GM23338 (cell line): ENCODE results near the gene CLSTN2. TPM values are rescaled to one million over a fixed set of nuclear protein-coding genes. Genes with fewer than 3 reads are reported as not detected.

Experiments used
- ATAC-seq: fragments of 200-7000 bp; cut with Tn5 transposase; 3 replicates; pipeline ENCODE4 v1.9.1; 2020
- DNase-seq: peaks from one replicate; pipeline ENCODE4 v3.0.0-alpha.2; 2015; ENCODE audit warnings: low spot score
- H2AFZ ChIP-seq: fragments of 200-600 bp; sonication (generic); 2 replicates; pipeline ENCODE4 v1.8.0; 2016; ENCODE audit warnings: antibody characterized with exemption, mild to moderate bottlenecking, moderate library complexity
- H3F3A ChIP-seq: fragments of 200-600 bp; sonication (generic); replicated peaks from 2 replicates; pipeline ENCODE4 v1.8.0; 2017; ENCODE audit warnings: antibody characterized with exemption, mixed run types, low read depth
- H3K27ac ChIP-seq: fragments of 200-600 bp; sonication (generic); 2 replicates; pipeline ENCODE4 v1.6.1; 2016; ENCODE audit warnings: low read depth
- H3K27me3 ChIP-seq: fragments of 200-600 bp; sonication (generic); 2 replicates; pipeline ENCODE4 v1.8.0; 2016; ENCODE audit warnings: mild to moderate bottlenecking, mixed run types, moderate library complexity; ENCODE audit not compliant: insufficient read depth
- H3K36me3 ChIP-seq: fragments of 200-600 bp; sonication (generic); 2 replicates; pipeline ENCODE4 v1.8.0; 2016; ENCODE audit warnings: mild to moderate bottlenecking; ENCODE audit not compliant: insufficient read depth
- H3K4me1 ChIP-seq: fragments of 200-600 bp; sonication (generic); 2 replicates; pipeline ENCODE4 v1.8.0; 2016; ENCODE audit warnings: mild to moderate bottlenecking, moderate library complexity; ENCODE audit not compliant: insufficient read depth
- H3K4me2 ChIP-seq: fragments of 200-600 bp; sonication (generic); 2 replicates; pipeline ENCODE4 v1.7.1; 2017; ENCODE audit warnings: mixed run types
- H3K4me3 ChIP-seq: fragments of 200-600 bp; sonication (generic); 2 replicates; pipeline ENCODE4 v1.6.1; 2016; ENCODE audit warnings: mixed run types
- H3K79me2 ChIP-seq: fragments of 200-600 bp; sonication (generic); replicated peaks from 2 replicates; pipeline ENCODE4 v1.8.0; 2017; ENCODE audit warnings: mild to moderate bottlenecking; ENCODE audit not compliant: insufficient read depth
- H3K9me2 ChIP-seq: fragments of 200-600 bp; sonication (generic); 2 replicates; pipeline ENCODE4 v1.8.0; 2017; ENCODE audit not compliant: insufficient read depth
- H4K20me1 ChIP-seq: fragments of 200-600 bp; sonication (generic); replicated peaks from 2 replicates; pipeline ENCODE4 v1.8.0; 2017; ENCODE audit warnings: mild to moderate bottlenecking; ENCODE audit not compliant: insufficient read depth
- H3K27ac Mint-ChIP-seq: 2 replicates; pipeline ENCODE4 v1.8.0; 2020; ENCODE audit warnings: inconsistent platforms, mild to moderate bottlenecking, moderate library complexity, mixed read lengths
- H3K27me3 Mint-ChIP-seq: 3 replicates; pipeline ENCODE4 v1.8.0; 2022; ENCODE audit warnings: low read depth, mild to moderate bottlenecking, moderate library complexity, mixed read lengths, inconsistent platforms; ENCODE audit not compliant: insufficient read depth, poor library complexity
- H3K36me3 Mint-ChIP-seq: 3 replicates; pipeline ENCODE4 v1.8.0; 2021; ENCODE audit warnings: low read depth, mild to moderate bottlenecking, inconsistent platforms, moderate library complexity, mixed read lengths
- H3K4me1 Mint-ChIP-seq: 3 replicates; pipeline ENCODE4 v1.8.0; 2020; ENCODE audit warnings: mild to moderate bottlenecking, inconsistent platforms, mixed read lengths
- H3K4me3 Mint-ChIP-seq: 3 replicates; pipeline ENCODE4 v1.8.0; 2021; ENCODE audit warnings: moderate library complexity, mild to moderate bottlenecking, inconsistent platforms, mixed read lengths
- H3K9me3 Mint-ChIP-seq: 3 replicates; pipeline ENCODE4 v1.8.0; 2020; ENCODE audit warnings: moderate library complexity, mild to moderate bottlenecking, inconsistent platforms, mixed read lengths
- EZH2phosphoT487 ChIP-seq: fragments of 200-600 bp; sonication (generic); IDR thresholded peaks from one replicate; pipeline ENCODE4 v1.8.1; 2018; ENCODE audit warnings: antibody characterized with exemption; ENCODE audit not compliant: unreplicated experiment
- NANOG ChIP-seq: IDR thresholded peaks from 2 replicates; pipeline ENCODE4 v1.6.1; 2016; ENCODE audit warnings: antibody characterized with exemption, borderline replicate concordance
- POLR2AphosphoS5 ChIP-seq: IDR thresholded peaks from 2 replicates; pipeline ENCODE4 v1.6.1; 2016; ENCODE audit warnings: antibody characterized with exemption, low read depth
- STAT1 ChIP-seq: IDR thresholded peaks from one replicate; pipeline ENCODE4 v1.6.1; 2016; ENCODE audit warnings: antibody characterized with exemption; ENCODE audit not compliant: unreplicated experiment
- ZNF114 ChIP-seq: fragments of 250-450 bp; sonication (Bioruptor Pico); IDR thresholded peaks from 2 replicates; pipeline ENCODE4 v1.5.0; 2020; ENCODE audit warnings: mild to moderate bottlenecking, moderate library complexity
- polyA plus RNA-seq: library from polyadenylated mRNA; unstranded; fragments of >200 nt; fragmentation: Nextera tagmentation; extraction: Ambion mirVana; gene quantifications from 2 replicates; pipeline ENCODE4 v1.2.1, GENCODE V29; 2016
- total RNA-seq: library from RNA; depleted of rRNA; stranded (reverse); fragments of >200 nt; shearing (Covaris generic); gene quantifications from 2 replicates; pipeline ENCODE4 v1.2.3, GENCODE V29; 2014
- TF ChIP-seq, protein P1 (sequence below): IDR thresholded peaks from 2 replicates; pipeline ENCODE4 v1.6.1; 2016; ENCODE audit warnings: antibody characterized with exemption
- TF ChIP-seq, protein P2 (sequence below): fragments of 250-450 bp; sonication (Bioruptor Pico); IDR thresholded peaks from 2 replicates; pipeline ENCODE4 v1.5.0; 2020; ENCODE audit warnings: mild to moderate bottlenecking, moderate library complexity
- TF ChIP-seq, protein P3 (sequence below), 2 experiments: fragments of 200-600 bp in 1 of 2; sonication (generic) in 1 of 2; conservative IDR thresholded peaks; 2 replicates each; pipeline versions ENCODE4 v1.5.1 to v1.6.1; 2016 to 2017; ENCODE audit warnings: antibody characterized with exemption in 2 of 2, low read depth in 2 of 2, mild to moderate bottlenecking in 2 of 2, moderate library complexity in 1 of 2
- TF ChIP-seq, protein P4 (sequence below): IDR thresholded peaks from one replicate; pipeline ENCODE4 v1.6.1; 2018; ENCODE audit warnings: antibody characterized with exemption; ENCODE audit not compliant: unreplicated experiment

Gene CLSTN2
- total and polyA plus RNA-seq, 2 experiments from 2014 or later = 0.11 to 0.83 TPM

DNA sequence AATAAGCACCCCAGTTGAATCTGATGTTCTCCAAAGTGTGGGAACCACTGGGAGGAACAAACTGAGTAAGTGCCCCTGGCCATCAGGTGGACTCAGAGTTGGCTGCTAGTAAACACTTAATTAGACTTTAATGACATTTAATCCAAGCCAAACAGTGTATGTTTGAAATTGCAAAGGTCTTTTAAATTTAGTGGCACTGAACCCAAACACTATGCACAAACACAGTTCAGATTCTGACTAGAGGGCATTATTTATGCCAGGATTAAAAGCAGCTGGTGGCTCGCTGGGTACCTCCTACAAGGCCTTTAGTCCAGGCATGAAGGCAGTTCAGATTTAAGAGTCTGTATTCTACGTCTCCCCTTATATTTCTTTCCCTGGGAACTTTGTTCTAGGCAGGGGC, 264.8 kb downstream of the CLSTN2 start:
- peaks cover 39% of the 10 kb centered on the region for H3K4me1 ChIP-seq
- H3K4me3 ChIP-seq = no peak overlapping the region
- no peak overlapping the region for H2AFZ ChIP-seq
- peaks cover 22% of the 10 kb centered on the region for H3K9me2 ChIP-seq
- no peaks in the 10 kb centered on the region for H3K79me2 ChIP-seq
- Mint-ChIP-seq H3K27ac (no peak overlapping the region), H3K27me3 (peaks cover 4% of the 10 kb centered on the region), H3K9me3 (0 out of 3 replicates have a peak, but pooled peaks cover 3% of the 10 kb centered on the region), H3K36me3 (no peaks in the 10 kb centered on the region; the same call in 2 of the 3 replicates), H3K4me3 (no peak overlapping the region), H3K4me1 (peaks cover 48% of the 10 kb centered on the region)
- DNase-seq (no peak), ATAC-seq (no peak)
- 0 out of 2 replicates have a peak, but pooled peaks cover 1% of the 10 kb centered on the region for H3F3A ChIP-seq
- H4K20me1 ChIP-seq = no peaks in the 10 kb centered on the region
- no peaks in the 10 kb centered on the region for H3K36me3 ChIP-seq
- H3K27me3 ChIP-seq = no peaks in the 10 kb centered on the region
- no peak overlapping the region for H3K27ac ChIP-seq
- no peak for TF ChIP-seq POLR2AphosphoS5
- TF ChIP-seq, protein P1, sequence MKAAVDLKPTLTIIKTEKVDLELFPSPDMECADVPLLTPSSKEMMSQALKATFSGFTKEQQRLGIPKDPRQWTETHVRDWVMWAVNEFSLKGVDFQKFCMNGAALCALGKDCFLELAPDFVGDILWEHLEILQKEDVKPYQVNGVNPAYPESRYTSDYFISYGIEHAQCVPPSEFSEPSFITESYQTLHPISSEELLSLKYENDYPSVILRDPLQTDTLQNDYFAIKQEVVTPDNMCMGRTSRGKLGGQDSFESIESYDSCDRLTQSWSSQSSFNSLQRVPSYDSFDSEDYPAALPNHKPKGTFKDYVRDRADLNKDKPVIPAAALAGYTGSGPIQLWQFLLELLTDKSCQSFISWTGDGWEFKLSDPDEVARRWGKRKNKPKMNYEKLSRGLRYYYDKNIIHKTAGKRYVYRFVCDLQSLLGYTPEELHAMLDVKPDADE = no peak
- TF ChIP-seq STAT1 = no peak
- TF ChIP-seq NANOG = no peak
- TF ChIP-seq, protein P2, sequence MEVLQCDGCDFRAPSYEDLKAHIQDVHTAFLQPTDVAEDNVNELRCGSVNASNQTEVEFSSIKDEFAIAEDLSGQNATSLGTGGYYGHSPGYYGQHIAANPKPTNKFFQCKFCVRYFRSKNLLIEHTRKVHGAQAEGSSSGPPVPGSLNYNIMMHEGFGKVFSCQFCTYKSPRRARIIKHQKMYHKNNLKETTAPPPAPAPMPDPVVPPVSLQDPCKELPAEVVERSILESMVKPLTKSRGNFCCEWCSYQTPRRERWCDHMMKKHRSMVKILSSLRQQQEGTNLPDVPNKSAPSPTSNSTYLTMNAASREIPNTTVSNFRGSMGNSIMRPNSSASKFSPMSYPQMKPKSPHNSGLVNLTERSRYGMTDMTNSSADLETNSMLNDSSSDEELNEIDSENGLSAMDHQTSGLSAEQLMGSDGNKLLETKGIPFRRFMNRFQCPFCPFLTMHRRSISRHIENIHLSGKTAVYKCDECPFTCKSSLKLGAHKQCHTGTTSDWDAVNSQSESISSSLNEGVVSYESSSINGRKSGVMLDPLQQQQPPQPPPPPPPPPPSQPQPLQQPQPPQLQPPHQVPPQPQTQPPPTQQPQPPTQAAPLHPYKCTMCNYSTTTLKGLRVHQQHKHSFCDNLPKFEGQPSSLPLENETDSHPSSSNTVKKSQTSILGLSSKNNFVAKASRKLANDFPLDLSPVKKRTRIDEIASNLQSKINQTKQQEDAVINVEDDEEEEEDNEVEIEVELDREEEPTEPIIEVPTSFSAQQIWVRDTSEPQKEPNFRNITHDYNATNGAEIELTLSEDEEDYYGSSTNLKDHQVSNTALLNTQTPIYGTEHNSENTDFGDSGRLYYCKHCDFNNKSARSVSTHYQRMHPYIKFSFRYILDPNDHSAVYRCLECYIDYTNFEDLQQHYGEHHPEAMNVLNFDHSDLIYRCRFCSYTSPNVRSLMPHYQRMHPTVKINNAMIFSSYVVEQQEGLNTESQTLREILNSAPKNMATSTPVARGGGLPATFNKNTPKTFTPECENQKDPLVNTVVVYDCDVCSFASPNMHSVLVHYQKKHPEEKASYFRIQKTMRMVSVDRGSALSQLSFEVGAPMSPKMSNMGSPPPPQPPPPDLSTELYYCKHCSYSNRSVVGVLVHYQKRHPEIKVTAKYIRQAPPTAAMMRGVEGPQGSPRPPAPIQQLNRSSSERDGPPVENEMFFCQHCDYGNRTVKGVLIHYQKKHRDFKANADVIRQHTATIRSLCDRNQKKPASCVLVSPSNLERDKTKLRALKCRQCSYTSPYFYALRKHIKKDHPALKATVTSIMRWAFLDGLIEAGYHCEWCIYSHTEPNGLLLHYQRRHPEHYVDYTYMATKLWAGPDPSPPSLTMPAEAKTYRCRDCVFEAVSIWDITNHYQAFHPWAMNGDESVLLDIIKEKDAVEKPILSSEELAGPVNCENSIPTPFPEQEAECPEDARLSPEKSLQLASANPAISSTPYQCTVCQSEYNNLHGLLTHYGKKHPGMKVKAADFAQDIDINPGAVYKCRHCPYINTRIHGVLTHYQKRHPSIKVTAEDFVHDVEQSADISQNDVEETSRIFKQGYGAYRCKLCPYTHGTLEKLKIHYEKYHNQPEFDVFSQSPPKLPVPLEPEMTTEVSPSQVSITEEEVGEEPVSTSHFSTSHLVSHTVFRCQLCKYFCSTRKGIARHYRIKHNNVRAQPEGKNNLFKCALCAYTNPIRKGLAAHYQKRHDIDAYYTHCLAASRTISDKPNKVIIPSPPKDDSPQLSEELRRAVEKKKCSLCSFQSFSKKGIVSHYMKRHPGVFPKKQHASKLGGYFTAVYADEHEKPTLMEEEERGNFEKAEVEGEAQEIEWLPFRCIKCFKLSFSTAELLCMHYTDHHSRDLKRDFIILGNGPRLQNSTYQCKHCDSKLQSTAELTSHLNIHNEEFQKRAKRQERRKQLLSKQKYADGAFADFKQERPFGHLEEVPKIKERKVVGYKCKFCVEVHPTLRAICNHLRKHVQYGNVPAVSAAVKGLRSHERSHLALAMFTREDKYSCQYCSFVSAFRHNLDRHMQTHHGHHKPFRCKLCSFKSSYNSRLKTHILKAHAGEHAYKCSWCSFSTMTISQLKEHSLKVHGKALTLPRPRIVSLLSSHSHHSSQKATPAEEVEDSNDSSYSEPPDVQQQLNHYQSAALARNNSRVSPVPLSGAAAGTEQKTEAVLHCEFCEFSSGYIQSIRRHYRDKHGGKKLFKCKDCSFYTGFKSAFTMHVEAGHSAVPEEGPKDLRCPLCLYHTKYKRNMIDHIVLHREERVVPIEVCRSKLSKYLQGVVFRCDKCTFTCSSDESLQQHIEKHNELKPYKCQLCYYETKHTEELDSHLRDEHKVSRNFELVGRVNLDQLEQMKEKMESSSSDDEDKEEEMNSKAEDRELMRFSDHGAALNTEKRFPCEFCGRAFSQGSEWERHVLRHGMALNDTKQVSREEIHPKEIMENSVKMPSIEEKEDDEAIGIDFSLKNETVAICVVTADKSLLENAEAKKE (CRISPR knock-in tag) = no peak
- TF ChIP-seq EZH2phosphoT487 = no peak
- TF ChIP-seq ZNF114 (CRISPR knock-in tag) = no peak
- TF ChIP-seq, protein P3, sequence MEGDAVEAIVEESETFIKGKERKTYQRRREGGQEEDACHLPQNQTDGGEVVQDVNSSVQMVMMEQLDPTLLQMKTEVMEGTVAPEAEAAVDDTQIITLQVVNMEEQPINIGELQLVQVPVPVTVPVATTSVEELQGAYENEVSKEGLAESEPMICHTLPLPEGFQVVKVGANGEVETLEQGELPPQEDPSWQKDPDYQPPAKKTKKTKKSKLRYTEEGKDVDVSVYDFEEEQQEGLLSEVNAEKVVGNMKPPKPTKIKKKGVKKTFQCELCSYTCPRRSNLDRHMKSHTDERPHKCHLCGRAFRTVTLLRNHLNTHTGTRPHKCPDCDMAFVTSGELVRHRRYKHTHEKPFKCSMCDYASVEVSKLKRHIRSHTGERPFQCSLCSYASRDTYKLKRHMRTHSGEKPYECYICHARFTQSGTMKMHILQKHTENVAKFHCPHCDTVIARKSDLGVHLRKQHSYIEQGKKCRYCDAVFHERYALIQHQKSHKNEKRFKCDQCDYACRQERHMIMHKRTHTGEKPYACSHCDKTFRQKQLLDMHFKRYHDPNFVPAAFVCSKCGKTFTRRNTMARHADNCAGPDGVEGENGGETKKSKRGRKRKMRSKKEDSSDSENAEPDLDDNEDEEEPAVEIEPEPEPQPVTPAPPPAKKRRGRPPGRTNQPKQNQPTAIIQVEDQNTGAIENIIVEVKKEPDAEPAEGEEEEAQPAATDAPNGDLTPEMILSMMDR (conservative IDR thresholded peaks at IDR 0.05; ENCODE audit: low read depth in 2 of 2) = no peak
- TF ChIP-seq, protein P4, sequence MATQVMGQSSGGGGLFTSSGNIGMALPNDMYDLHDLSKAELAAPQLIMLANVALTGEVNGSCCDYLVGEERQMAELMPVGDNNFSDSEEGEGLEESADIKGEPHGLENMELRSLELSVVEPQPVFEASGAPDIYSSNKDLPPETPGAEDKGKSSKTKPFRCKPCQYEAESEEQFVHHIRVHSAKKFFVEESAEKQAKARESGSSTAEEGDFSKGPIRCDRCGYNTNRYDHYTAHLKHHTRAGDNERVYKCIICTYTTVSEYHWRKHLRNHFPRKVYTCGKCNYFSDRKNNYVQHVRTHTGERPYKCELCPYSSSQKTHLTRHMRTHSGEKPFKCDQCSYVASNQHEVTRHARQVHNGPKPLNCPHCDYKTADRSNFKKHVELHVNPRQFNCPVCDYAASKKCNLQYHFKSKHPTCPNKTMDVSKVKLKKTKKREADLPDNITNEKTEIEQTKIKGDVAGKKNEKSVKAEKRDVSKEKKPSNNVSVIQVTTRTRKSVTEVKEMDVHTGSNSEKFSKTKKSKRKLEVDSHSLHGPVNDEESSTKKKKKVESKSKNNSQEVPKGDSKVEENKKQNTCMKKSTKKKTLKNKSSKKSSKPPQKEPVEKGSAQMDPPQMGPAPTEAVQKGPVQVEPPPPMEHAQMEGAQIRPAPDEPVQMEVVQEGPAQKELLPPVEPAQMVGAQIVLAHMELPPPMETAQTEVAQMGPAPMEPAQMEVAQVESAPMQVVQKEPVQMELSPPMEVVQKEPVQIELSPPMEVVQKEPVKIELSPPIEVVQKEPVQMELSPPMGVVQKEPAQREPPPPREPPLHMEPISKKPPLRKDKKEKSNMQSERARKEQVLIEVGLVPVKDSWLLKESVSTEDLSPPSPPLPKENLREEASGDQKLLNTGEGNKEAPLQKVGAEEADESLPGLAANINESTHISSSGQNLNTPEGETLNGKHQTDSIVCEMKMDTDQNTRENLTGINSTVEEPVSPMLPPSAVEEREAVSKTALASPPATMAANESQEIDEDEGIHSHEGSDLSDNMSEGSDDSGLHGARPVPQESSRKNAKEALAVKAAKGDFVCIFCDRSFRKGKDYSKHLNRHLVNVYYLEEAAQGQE = no peak
- no peak overlapping the region for H3K4me2 ChIP-seq
